Neuronal stem cell (in vitro differentiated cells): ENCODE measurements around the gene MRPS11. TPM values are rescaled to one million over a fixed set of nuclear protein-coding genes. Genes with fewer than 3 reads are reported as not detected.
A peak's percentile ranks its signal among the peaks of the same experiment; 100 is the strongest.

ENCODE experiments used
- DNase-seq: peaks from one replicate; pipeline ENCODE4 v3.0.0-alpha.2; 2013; ENCODE audit warnings: low spot score
- H2AFZ ChIP-seq: one replicate; pipeline ENCODE4 v1.6.1; 2013; ENCODE audit warnings: mild to moderate bottlenecking, low read length, inconsistent platforms
- H2AK5ac ChIP-seq: 2 replicates; pipeline ENCODE4 v1.6.1; 2013; ENCODE audit warnings: low read depth, mild to moderate bottlenecking, inconsistent platforms, low read length, moderate library complexity, mixed read lengths
- H2BK120ac ChIP-seq: 2 replicates; pipeline ENCODE4 v1.6.1; 2013; ENCODE audit warnings: low read depth, mild to moderate bottlenecking, inconsistent platforms, low read length, moderate library complexity, mixed read lengths
- H2BK12ac ChIP-seq: one replicate; pipeline ENCODE4 v1.6.1; 2013; ENCODE audit warnings: low read length, inconsistent platforms
- H2BK15ac ChIP-seq: 2 replicates; pipeline ENCODE4 v1.6.1; 2013; ENCODE audit warnings: mild to moderate bottlenecking, low read length, inconsistent platforms, mixed read lengths
- H2BK5ac ChIP-seq: one replicate; pipeline ENCODE4 v1.6.1; 2013; ENCODE audit warnings: inconsistent platforms, mild to moderate bottlenecking, low read length, moderate library complexity
- H3K14ac ChIP-seq: one replicate; pipeline ENCODE4 v1.6.1; 2013; ENCODE audit warnings: low read length, inconsistent platforms
- H3K18ac ChIP-seq: 2 replicates; pipeline ENCODE4 v1.6.1; 2013; ENCODE audit warnings: low read length, inconsistent platforms
- H3K23ac ChIP-seq: 2 replicates; pipeline ENCODE4 v1.6.1; 2013; ENCODE audit warnings: low read depth, mild to moderate bottlenecking, mixed read lengths, low read length, inconsistent platforms; ENCODE audit not compliant: poor library complexity
- H3K27ac ChIP-seq: replicated peaks from 3 replicates; pipeline ENCODE4 v1.5.1; 2013; ENCODE audit warnings: low read length, inconsistent platforms
- H3K27me3 ChIP-seq, 3 experiments: 2 replicates each; pipeline ENCODE4 v1.6.1; 2013; ENCODE audit warnings: low read length in 3 of 3, mild to moderate bottlenecking in 2 of 3, inconsistent platforms in 1 of 3, low read depth in 1 of 3, mixed read lengths in 1 of 3, moderate library complexity in 1 of 3; ENCODE audit not compliant: control insufficient read depth in 3 of 3, insufficient read depth in 3 of 3
- H3K36me3 ChIP-seq, 2 donors: replicated peaks in 1 of 2; 2 replicates each; pipeline ENCODE4 v1.6.1; 2013; ENCODE audit warnings: low read length in 2 of 2; ENCODE audit not compliant: control insufficient read depth in 2 of 2, insufficient read depth in 2 of 2
- H3K4ac ChIP-seq: 2 replicates; pipeline ENCODE4 v1.6.1; 2013; ENCODE audit warnings: inconsistent platforms, mild to moderate bottlenecking, low read length, moderate library complexity
- H3K4me1 ChIP-seq, 2 donors: 1 replicate in 1 of 2; 2 replicates in 1 of 2; pipeline ENCODE4 v1.6.1; 2013; ENCODE audit warnings: low read length in 2 of 2, low read depth in 1 of 2; ENCODE audit not compliant: control insufficient read depth in 2 of 2, insufficient read depth in 1 of 2
- H3K4me2 ChIP-seq: one replicate; pipeline ENCODE4 v1.6.1; 2013; ENCODE audit warnings: mild to moderate bottlenecking, low read length, inconsistent platforms; ENCODE audit not compliant: insufficient read depth, poor library complexity, severe bottlenecking
- H3K4me3 ChIP-seq, 2 donors: 2 replicates each; pipeline ENCODE4 v1.5.1; 2013; ENCODE audit warnings: low read length in 2 of 2, mild to moderate bottlenecking in 2 of 2, inconsistent platforms in 1 of 2, moderate library complexity in 1 of 2
- H3K79me1 ChIP-seq: one replicate; pipeline ENCODE4 v1.6.1; 2013; ENCODE audit warnings: low read depth, mild to moderate bottlenecking, inconsistent platforms, low read length, moderate library complexity
- H3K9ac ChIP-seq: one replicate; pipeline ENCODE4 v1.6.1; 2013; ENCODE audit warnings: mild to moderate bottlenecking, low read depth, low read length, inconsistent platforms; ENCODE audit not compliant: poor library complexity
- H3K9me3 ChIP-seq, 2 donors: replicated peaks in 1 of 2; 2 replicates each; pipeline versions ENCODE3 to v1.6.1; 2013; ENCODE audit warnings: low read length in 2 of 2, mild to moderate bottlenecking in 2 of 2, inconsistent platforms in 1 of 2, low read depth in 1 of 2, mixed read lengths in 1 of 2, moderate library complexity in 1 of 2; ENCODE audit not compliant: control insufficient read depth in 2 of 2, insufficient read depth in 1 of 2
- H4K8ac ChIP-seq: one replicate; pipeline ENCODE4 v1.6.1; 2013; ENCODE audit warnings: low read depth, mild to moderate bottlenecking, inconsistent platforms, low read length, moderate library complexity
- H4K91ac ChIP-seq: one replicate; pipeline ENCODE4 v1.6.1; 2013; ENCODE audit warnings: low read length, low read depth, mild to moderate bottlenecking, inconsistent platforms; ENCODE audit not compliant: poor library complexity
- WGBS, 2 donors: extraction: QIAGEN DNeasy Blood & Tissue Kit; methylation state at CpG; one replicate each; pipeline ENCODE4 v1.1.7; 2013; ENCODE audit warnings: missing lambda C conversion rate in 2 of 2, mixed read lengths in 1 of 2; ENCODE audit not compliant: insufficient read length in 2 of 2, insufficient replicate concordance in 1 of 2; ENCODE audit errors: extremely low coverage in 2 of 2; 5-methylcytosine and 5-hydroxymethylcytosine counted together
- polyA plus RNA-seq, 2 experiments: library from polyadenylated mRNA; stranded (reverse); fragments of 200-250 nt; gene quantifications; one replicate each; pipeline ENCODE4 v1.2.3, GENCODE V29; 2013

The MRPS11 gene
- 31.3 TPM for polyA plus RNA-seq (2013, experiment 1 of 2)
- polyA plus RNA-seq (2013, experiment 2 of 2) = 29.5 TPM

DNA sequence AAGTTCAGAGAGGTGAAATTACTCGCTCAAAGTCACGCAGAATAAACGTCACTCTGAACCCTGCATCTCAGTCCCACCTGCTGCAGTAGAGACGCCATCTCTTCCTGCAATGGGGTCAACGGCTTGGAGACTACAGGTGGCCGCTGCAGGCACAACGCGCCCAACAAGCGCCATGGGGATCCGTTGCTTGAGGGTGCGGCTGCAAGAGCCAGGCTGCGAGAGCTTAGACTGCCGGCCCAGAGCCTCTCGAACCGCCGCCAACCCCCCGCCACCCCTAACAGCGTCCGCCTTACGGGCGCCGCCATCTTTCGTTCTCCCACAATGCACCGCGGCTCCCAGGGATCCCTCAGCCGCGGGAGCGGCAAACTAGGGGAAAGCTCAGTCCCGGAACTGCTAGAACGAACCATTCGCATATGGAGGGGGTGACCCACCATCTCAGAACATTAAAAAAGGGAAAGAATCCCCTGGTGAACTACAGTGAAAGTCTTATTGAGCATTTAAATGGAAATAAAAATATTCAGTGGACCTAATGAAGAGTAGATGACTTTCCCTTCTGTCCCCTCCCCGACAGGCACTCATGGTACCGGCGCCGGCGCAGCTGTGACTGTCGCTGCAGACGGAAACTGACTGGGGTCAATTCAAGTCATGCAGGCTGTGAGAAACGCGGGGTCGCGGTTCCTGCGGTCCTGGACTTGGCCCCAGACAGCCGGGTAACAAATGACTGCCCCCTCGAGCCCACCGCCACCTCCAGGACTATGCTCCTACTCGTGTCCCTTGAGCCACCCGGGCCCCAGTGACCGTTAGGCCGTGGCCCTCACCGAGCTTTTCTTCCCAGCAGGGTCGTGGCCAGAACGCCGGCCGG is at the start of gene MRPS11, which contains the start of gene MRPL46:
TSS of gene MRPS11 (plus strand) at position 636 of the 862 bp plus-strand sequence. CDS start at position 646, 10 bp downstream.
TSS of gene MRPL46 (minus strand) at position 316 of the 862 bp plus-strand sequence. CDS start at position 305, 11 bp downstream.
- no CpG with 5 or more reads among the region's 55 CpGs for WGBS, 2 donors
- Histone ChIP-seq H2AK5ac (peak within 1 kb of the TSS; percentile 59), H3K14ac (no peak within 1 kb of the TSS), H3K18ac (peak within 1 kb of the TSS; percentile 96), H2BK5ac (no peak within 1 kb of the TSS), H3K9me3 (no peaks in the 10 kb centered on the region), H2BK15ac (no peak within 1 kb of the TSS), H3K4me1 (peaks cover 5% of the 10 kb centered on the region in 2 donors), H3K4me3 (peak within 1 kb of the TSS; percentile 88 to 93), H2AFZ (peak within 1 kb of the TSS; percentile 94), H3K9ac (peak within 1 kb of the TSS; percentile 98), H2BK12ac (no peak within 1 kb of the TSS), H3K36me3 (peaks cover 16 to 54% of the 10 kb centered on the region in 2 donors), H2BK120ac (no peak within 1 kb of the TSS), H4K91ac (no peak within 1 kb of the TSS), H3K23ac (peak within 1 kb of the TSS; percentile 66), H3K4me2 (peak within 1 kb of the TSS; percentile 83), H3K27ac (peak within 1 kb of the TSS; percentile 19), H4K8ac (peak within 1 kb of the TSS; percentile 88), H3K4ac (no peak within 1 kb of the TSS), H3K79me1 (no peaks in the 10 kb centered on the region), H3K27me3 (no peaks in the 10 kb centered on the region)
- peak; percentile 89 for DNase-seq

DNA sequence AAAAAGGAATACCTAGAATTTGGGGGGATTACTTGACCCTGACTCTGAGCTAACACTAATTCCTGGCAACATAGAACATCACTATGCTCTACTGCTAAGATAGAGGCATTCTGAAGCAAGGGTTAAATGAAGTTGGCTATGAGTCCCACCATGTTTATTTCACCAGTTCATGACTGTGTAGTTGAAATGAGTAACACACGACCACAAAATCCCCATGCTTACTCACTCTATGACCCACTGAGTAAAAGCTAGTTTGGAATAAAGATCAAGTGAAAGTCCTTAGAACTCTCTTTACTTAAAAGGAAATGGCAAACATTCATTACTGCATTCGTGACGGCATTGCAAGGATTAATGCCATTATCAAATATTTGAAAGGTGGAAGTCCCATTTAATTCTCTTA is 47.7 kb upstream of the MRPS11 start:
- no CpG with 5 or more reads among the region's 3 CpGs for WGBS, 2 donors
- Histone ChIP-seq H2BK12ac (no peak overlapping the region), H3K4me1 (no peaks in the 10 kb centered on the region), H3K27me3 (no peaks in the 10 kb centered on the region), H3K4me3 (no peak overlapping the region), H2BK120ac (no peak overlapping the region), H2AFZ (no peak overlapping the region), H3K14ac (no peak overlapping the region), H3K4me2 (no peak overlapping the region), H3K27ac (no peak overlapping the region), H3K9ac (no peak overlapping the region), H3K36me3 (no peaks in the 10 kb centered on the region), H4K91ac (no peak overlapping the region), H2BK5ac (no peak overlapping the region), H3K18ac (no peak overlapping the region), H3K79me1 (no peaks in the 10 kb centered on the region), H3K4ac (no peak overlapping the region), H2AK5ac (no peak overlapping the region), H3K23ac (no peak overlapping the region), H4K8ac (no peak overlapping the region), H3K9me3 (no peaks in the 10 kb centered on the region), H2BK15ac (no peak overlapping the region)
- no peak for DNase-seq

GRCh38 chr15:88423331-88423730 is 44.2 kb upstream of the MRPS11 start:
- Histone ChIP-seq H3K79me1 (no peaks in the 10 kb centered on the region), H4K8ac (no peak overlapping the region), H3K4me1 (no peaks in the 10 kb centered on the region), H2AFZ (no peak overlapping the region), H2BK5ac (no peak overlapping the region), H3K4me2 (no peak overlapping the region), H3K4me3 (no peak overlapping the region), H2AK5ac (no peak overlapping the region), H3K27ac (no peak overlapping the region), H2BK12ac (no peak overlapping the region), H2BK120ac (no peak overlapping the region), H3K9ac (no peak overlapping the region), H3K23ac (no peak overlapping the region), H3K36me3 (no peaks in the 10 kb centered on the region), H3K27me3 (peaks cover 0 to 26% (median 0%) of the 10 kb centered on the region in 3 experiments), H3K18ac (no peak overlapping the region), H3K14ac (no peak overlapping the region), H4K91ac (no peak overlapping the region), H3K9me3 (no peaks in the 10 kb centered on the region), H2BK15ac (no peak overlapping the region), H3K4ac (no peak overlapping the region)
- no peak for DNase-seq
- WGBS, 2 donors = no CpG with 5 or more reads among the region's 8 CpGs

GRCh38 chr15:88426304-88426703 is 41.2 kb upstream of the MRPS11 start:
- Histone ChIP-seq H3K23ac (no peak overlapping the region), H3K14ac (no peak overlapping the region), H3K36me3 (no peaks in the 10 kb centered on the region), H3K4me2 (no peak overlapping the region), H3K27ac (no peak overlapping the region), H2BK5ac (no peak overlapping the region), H3K79me1 (no peaks in the 10 kb centered on the region), H4K91ac (no peak overlapping the region), H2BK120ac (no peak overlapping the region), H2AK5ac (no peak overlapping the region), H2BK15ac (no peak overlapping the region), H3K4me1 (peaks cover 0 to 4% of the 10 kb centered on the region in 2 donors), H3K4ac (no peak overlapping the region), H3K27me3 (peaks cover 0 to 37% (median 0%) of the 10 kb centered on the region in 3 experiments), H3K9me3 (no peaks in the 10 kb centered on the region), H2BK12ac (no peak overlapping the region), H4K8ac (no peak overlapping the region), H3K4me3 (no peak overlapping the region), H3K18ac (no peak overlapping the region), H2AFZ (no peak overlapping the region), H3K9ac (no peak overlapping the region)
- DNase-seq = no peak
- no CpG with 5 or more reads among the region's 2 CpGs for WGBS, 2 donors
